T-helper 1 cell treated with Interleukin-12 subunit alpha and Interleukin-12 subunit beta and Interleukin-4 antibody, amounts not matched to agents 30 μg/mL and 1 μg/mL, for 36 hours (primary cell): ENCODE results near the gene KLK8.

ENCODE experiments used
- H3K27ac Mint-ChIP-seq: one replicate; pipeline ENCODE4 v1.8.0; 2021; ENCODE audit warnings: mild to moderate bottlenecking, mixed read lengths
- H3K27me3 Mint-ChIP-seq: one replicate; pipeline ENCODE4 v1.8.0; 2021; ENCODE audit warnings: low read depth, mixed read lengths
- H3K36me3 Mint-ChIP-seq: one replicate; pipeline ENCODE4 v1.8.0; 2021; ENCODE audit warnings: low read depth, mixed read lengths
- H3K4me1 Mint-ChIP-seq: one replicate; pipeline ENCODE4 v1.8.0; 2021; ENCODE audit warnings: low read depth, mixed read lengths
- H3K4me3 Mint-ChIP-seq: one replicate; pipeline ENCODE4 v1.8.0; 2021; ENCODE audit warnings: mild to moderate bottlenecking, moderate library complexity, mixed read lengths
- H3K9me3 Mint-ChIP-seq: one replicate; pipeline ENCODE4 v1.8.0; 2021; ENCODE audit warnings: mixed read lengths

The KLK8 gene

DNA sequence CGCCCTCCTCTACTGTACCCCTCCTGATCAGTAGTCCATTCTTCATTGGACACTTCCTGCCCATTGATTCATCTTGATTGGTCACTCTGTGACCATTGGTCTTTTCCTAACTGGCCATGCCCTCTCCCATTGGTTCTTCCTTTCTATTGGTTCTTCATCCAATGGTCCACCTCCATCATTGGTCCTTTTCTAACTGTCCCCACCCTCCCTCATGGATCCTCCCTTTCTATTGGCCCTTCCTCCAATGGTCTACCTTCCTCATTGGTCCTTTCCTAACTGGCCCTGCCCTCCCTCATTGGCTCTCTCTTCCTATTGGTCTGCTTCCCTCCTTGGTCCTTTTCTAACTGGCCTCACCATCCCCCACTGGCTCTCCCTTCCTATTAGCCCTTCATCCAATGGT, 39.2 kb downstream of the KLK8 start:
- no peak overlapping the region for H3K27ac Mint-ChIP-seq
- H3K27me3 Mint-ChIP-seq = peaks cover 8% of the 10 kb centered on the region
- peaks cover 4% of the 10 kb centered on the region for H3K9me3 Mint-ChIP-seq
- no peaks in the 10 kb centered on the region for H3K36me3 Mint-ChIP-seq
- H3K4me3 Mint-ChIP-seq = no peak overlapping the region
- no peaks in the 10 kb centered on the region for H3K4me1 Mint-ChIP-seq

DNA sequence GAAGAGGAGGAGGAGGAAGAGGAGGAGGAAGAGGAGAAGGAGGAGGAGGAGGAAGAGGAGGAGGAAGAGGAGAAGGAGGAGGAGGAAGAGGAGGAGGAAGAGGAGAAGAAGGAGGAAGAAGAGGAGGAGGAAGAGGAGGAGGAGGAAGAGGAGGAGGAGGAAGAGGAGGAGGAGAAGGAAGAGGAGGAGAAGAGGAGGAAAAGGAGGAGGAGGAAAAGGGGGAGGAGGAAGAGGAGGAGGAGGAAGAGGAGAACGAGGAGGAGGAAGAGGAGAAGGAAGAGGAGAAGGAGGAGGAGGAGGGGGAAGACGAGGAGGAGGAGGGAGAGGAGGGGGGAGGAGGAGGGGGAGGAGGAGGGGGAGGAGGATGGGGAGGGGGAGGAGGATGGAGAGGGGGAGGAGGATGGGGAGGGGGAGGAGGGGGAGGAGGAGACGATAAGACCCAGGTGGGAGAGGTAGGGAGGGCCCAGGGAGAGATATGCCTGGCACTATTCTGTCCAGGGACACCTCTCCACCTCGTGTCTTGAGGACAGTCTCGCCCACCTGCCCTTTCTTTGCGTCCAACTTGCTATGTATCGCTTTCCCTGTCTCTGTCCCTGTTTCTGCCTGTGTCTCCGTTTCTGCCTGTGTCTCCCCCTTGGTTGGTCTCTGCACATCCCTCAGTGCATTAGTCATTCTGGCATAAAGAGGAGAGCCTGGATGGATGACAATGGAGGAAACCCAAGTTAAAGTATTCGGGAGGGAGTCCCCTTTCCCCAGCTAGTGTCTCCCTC, 41.5 kb downstream of the KLK8 start:
- no peaks in the 10 kb centered on the region for H3K4me1 Mint-ChIP-seq
- no peak overlapping the region for H3K4me3 Mint-ChIP-seq
- peaks cover 4% of the 10 kb centered on the region for H3K9me3 Mint-ChIP-seq
- H3K27ac Mint-ChIP-seq = no peak overlapping the region
- no peaks in the 10 kb centered on the region for H3K36me3 Mint-ChIP-seq
- H3K27me3 Mint-ChIP-seq = peaks cover 8% of the 10 kb centered on the region

GRCh38 chr19:50957587-50957986, 43.8 kb downstream of the KLK8 start:
- Mint-ChIP-seq H3K27me3 (peaks cover 8% of the 10 kb centered on the region), H3K27ac (no peak overlapping the region), H3K4me1 (no peaks in the 10 kb centered on the region), H3K36me3 (no peaks in the 10 kb centered on the region), H3K9me3 (peaks cover 4% of the 10 kb centered on the region), H3K4me3 (no peak overlapping the region)

- H3K27ac Mint-ChIP-seq = no peak within 1 kb of the TSS
- H3K4me1 Mint-ChIP-seq = no peaks in the 10 kb centered on the region
- H3K9me3 Mint-ChIP-seq = no peaks in the 10 kb centered on the region
- H3K27me3 Mint-ChIP-seq = peaks cover 4% of the 10 kb centered on the region
- H3K36me3 Mint-ChIP-seq = no peaks in the 10 kb centered on the region
- H3K4me3 Mint-ChIP-seq = no peak within 1 kb of the TSS
These were observed 48.5 kb downstream of the KLK8 start, which contains the start of gene KLK5 for GRCh38 chr19:50952910-50953309. Gene KLK5 (minus strand): TSS chr19:50953038. CDS start chr19:50952657, 381 bp downstream.

- Mint-ChIP-seq H3K27ac (no peak overlapping the region), H3K4me3 (no peak overlapping the region), H3K27me3 (no peaks in the 10 kb centered on the region), H3K9me3 (no peaks in the 10 kb centered on the region), H3K4me1 (no peaks in the 10 kb centered on the region), H3K36me3 (no peaks in the 10 kb centered on the region)
These were observed 51.5 kb downstream of the KLK8 start for GRCh38 chr19:50949861-50950260.

- Mint-ChIP-seq H3K27me3 (no peaks in the 10 kb centered on the region), H3K4me1 (no peaks in the 10 kb centered on the region), H3K36me3 (no peaks in the 10 kb centered on the region), H3K27ac (no peak overlapping the region), H3K9me3 (no peaks in the 10 kb centered on the region), H3K4me3 (no peak overlapping the region)
These were observed 54.3 kb downstream of the KLK8 start for GRCh38 chr19:50947123-50947522.
